ENCODE results near the gene PLD5.
"Not testable (repeated sequence)": the region's sequence is repeated elsewhere in the genome, so short reads cannot be mapped to it uniquely, and the experiment has no call there.

PLD5 gene

DNA sequence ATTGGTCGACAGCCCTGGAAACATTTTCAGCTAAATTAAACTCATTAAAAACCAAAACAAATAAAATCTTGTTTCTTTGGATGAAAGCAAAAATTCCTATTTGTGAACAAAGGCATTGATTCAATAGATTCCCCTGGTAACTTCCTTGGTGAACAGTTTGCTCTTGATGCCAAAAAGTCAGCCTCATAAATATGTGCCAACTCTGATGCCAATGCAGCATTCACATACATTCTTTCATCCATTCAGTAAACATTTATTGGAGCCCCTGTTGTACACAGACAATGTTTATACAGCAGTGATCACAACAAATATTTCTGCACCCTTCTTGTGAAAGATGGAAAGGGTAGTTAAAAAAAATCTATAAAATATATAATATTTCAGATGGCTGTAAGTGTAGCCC, 107.8 kb downstream of the PLD5 start:
- no peak for DNase-seq

DNA sequence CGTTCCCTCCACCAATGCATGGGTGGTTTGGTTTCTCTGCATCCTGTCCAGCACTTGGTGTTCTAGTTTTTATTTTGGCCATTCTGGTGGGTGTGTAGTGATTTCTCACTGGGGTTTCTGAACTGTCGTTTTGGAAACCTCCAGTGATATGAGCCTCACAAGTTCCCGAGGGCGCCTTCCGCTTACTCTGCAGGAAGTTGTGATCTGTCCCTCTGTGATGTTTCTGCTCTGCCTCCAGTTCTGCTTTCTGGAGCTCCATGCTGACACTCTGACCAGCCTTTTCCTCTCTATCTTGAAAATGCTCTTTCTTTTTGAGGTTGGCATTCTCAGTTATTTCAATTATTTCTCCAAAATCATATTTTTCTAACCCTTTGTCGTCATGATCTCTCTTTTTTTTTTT, 111.6 kb downstream of the PLD5 start:
- DNase-seq: no peak

DNA sequence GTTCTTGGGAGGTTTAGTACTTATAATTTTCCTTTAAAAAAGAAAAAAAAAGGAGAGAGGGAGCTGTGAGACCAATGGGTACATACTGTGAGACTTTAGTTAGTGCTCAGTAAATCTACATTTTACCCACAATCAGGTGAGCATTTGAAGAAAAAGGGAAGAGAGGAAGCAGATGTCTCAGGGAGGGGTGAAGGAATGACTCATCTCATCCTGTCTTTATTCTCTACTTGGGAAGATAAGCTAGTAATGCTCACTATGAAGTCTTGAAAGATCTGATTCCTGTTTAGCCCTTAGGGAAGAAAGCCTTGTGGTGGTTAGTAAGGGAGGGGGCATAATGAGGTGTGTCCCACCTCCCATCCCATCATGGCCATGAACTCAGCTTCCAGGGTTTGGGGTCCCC, 112.6 kb downstream of the PLD5 start:
- DNase-seq: no peak

DNA sequence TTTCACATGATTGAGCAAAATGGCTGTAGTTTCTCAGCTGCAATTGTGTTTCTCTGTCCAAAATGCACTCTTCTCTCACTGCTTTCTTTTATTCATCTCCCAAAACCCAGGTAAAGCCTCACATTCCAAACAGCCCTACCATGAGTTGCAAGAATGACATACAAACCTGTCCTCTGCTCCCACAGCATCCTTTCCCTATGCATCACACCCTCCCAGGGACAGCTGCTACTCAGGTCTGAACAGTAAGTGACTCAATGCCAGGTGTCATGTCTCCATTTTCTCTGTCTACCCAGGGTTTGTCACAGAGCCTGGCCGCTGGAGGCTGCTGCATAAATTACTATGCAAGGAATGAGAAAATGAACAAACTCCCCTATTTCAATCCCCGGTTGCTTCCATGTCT, 118.5 kb downstream of the PLD5 start:
- DNase-seq: no peak

DNA sequence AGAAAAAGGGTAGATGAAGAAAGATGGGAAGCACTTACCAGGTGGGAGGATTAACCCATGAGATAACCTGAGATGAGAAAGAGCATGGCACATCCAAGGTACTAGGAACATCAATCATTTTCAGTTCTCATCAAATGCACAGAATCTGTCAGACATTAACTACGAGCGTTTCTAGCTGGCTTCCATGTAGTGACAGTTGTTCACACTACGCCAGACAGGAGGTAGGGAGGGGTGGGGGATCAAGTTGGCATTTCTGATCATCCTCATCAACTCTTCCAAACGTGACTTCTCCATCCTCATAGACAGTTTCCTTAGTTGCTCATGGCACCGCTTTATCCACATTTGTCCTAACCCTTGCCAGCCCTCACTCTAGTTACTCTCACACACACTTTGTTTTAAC, 120.2 kb downstream of the PLD5 start:
- DNase-seq: no peak

DNA sequence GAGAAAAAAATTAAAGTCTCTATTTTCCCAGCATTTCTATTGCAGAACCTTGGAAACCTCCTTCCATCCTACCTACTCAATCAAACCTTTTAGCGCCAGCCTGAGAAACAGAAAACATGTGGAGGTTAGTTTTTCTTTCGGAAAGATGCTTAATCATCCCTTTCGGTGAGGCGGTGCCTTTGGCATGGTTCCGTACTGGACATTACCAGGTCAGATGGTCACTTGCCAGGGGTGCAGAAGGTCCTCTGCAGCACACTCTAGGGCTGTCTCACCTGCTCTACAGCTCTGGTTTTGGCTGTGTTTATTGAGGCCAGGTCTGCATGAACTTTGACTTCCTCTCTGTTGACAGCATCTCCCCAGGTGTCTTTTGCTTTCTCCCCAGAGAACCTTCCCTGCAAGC, 121.5 kb downstream of the PLD5 start:
- no peak for DNase-seq

DNA sequence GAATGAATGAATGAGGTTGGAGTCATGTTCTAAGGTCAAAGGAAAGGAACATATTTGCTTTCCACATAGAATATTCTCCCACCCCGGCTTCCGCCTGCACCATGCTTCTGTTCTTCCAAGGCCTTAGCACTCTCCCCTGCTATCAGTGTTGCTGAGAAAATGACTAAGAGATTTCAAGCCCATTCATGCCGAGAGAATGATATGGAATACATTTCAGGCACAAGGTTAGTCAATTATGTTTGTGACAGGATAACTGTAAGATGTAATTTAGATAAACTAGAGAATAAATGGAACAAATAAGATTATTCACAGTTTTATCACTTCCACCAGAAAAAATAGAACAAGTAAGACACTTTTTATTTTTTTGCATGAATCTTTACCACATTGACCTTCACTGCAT, 122.6 kb downstream of the PLD5 start:
- no peak for DNase-seq

DNA sequence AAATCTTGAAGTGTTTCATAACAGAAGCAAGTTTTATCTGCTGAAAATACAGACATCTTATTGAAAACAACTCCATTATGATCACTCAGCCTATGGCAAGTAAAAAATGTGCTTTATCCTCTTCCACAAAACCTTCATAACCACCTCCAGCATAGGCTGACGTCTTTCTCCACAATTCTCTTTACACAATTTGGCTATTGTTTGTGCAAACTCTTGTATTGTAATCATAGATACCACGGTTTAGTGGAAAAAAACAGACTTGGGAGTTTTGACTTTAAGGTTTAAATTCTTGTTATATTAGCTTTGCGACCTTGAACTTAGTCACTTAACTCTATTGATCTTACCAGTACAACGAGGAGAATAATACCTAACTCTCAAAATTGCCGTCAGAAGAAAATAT, 126.1 kb downstream of the PLD5 start:
- DNase-seq: no peak

DNA sequence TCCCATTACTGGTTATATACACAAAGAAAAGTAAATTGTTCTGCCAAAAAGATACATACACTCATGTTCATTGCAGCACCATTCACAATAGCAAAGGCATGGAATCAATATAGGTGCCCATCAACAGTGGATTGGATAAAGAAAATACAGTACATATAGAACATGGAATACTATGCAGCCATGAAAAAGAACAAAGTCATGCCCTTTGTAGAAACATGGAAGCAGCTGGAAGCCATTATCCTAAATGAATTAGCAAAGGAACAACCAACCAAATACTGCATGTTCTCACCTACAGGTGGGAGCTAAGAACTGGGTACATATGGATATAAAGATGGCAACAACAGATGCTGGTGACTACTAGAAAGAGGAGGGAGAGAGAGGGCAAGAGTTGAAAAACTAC, 132.6 kb downstream of the PLD5 start:
- no peak for DNase-seq

DNA sequence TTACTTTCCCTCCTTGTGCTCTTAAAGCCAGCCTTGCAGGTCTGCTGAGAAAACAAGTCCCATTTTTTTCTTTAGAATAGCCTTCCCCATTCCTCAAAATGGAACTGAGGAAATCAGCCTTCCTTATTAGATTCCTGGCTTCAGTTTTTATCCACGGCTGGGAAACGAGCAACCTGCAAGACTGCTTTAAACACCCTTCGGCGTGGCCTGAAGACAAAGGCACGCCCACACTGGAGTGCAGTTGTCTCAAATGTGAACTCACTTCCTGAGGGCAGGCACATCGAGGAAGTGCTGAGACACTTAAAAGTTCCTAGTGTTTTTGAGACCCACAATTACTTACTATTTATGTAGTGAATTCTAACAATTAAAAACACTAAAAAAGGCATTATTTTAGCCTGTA, 148.4 kb downstream of the PLD5 start:
- not testable (repeated sequence) for DNase-seq

DNA sequence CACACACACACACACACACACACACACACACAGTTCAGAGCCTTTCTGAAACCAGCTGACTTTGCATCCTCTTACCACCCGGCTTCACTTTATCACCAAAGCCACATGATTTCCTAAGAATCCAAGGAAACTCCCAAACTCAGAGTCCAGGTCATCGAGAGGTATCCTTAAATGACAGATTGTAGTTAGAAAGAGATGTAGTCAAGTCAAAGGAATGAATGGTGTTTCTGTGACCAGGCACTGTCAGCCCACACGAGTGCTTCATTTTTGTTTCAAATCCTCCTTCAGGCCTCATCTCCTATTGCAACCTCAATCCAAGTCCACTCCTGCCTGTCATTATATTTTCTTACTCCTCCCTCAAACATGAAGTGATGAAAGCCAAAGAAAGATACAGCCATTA, 174.1 kb downstream of the PLD5 start:
- not testable (repeated sequence) for DNase-seq

DNA sequence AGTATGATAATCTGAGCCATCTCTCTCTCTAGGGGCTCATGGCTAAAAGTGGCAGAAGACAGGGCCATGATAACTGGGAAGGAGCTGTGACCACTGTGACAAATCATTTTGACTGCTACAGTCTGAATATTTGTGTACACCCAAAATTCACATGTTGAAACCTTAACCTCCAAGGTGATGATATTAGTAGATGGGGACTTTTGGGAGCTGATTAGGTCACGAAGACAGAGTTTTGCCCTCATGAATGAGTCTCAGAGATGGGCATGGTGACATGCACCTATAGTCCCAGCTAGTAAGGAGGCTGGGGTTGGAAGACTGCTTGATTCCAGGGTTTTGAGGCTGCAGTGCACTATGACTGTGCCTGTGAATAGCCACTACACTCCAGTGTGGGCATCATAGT, 174.9 kb downstream of the PLD5 start:
- no peak for DNase-seq

DNA sequence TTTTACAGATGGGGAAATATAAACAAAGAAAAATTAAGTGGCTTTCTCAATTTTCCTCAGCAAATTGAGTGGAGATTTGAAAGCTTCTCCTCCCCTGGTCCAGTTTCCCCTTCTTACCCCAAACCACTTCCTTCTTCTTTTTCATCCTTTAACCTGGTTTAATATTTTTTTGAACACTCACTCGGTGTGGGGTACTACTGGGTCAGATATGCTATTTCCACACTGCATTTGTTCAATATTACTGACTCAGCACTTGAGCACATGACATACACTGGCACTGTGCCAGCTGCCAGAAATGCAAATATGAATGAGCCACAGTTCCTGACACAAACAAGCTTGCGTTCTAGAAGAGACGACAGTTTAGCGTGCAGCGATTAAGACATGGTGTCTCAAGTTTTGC, 193.6 kb downstream of the PLD5 start:
- DNase-seq: not testable (repeated sequence)

DNA sequence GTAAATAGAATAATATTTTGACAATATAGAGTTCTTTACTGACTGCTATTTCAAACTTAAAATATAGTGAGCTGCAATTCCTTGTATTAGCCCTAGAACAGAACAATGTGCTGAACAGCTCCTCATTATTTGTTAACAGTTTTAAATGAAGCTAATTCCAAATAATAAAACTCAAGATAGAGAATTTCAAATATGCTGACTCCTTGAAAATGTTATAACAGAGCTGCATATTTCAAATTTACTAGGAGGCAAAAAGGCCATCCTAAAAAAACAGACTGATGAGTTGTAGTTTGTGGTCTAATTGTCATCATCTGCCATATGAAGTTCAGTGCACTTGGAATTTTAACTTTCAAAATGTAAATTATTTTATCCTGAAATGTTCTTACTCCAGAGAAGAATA, 197.1 kb downstream of the PLD5 start:
- DNase-seq: not testable (repeated sequence)

DNA sequence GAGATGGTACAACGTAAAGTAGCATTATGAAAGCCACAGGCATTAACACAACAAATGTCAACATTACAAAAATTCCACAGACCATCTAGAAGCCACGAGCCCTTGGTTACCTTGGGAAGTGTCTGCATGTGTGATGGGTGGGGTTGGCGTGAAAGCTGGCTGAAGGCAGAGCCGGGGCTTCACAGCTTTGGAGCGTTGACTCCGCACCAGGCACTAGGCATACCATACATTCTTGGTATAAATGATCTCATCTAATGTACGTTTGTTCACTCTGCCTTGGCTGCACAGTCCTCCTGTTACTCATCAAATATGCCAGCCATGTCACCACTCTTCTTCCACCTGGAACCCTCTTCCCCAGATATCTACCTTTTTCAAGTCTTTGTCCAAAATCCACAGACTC, 202.5 kb downstream of the PLD5 start:
- not testable (repeated sequence) for DNase-seq

DNA sequence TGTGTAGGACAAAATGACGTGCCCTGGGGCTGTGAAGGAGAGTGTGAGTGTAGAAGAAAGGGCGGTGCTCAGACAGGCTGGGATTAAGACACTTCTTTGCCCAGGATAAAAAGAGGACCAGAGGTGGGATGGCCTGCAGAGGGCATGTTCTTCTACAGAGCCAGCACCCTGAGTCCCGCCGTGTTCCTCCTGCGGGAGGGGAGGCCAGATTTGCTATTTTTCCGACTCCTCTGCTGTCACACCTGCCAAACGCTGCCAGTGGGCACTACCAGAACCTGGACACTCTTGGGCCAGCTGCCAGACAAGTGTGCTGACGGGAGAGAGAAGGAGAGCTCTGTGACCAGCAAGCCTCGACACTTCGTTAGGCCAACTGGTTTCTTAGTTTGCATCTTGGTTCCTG, 206.4 kb downstream of the PLD5 start:
- DNase-seq: no peak

DNA sequence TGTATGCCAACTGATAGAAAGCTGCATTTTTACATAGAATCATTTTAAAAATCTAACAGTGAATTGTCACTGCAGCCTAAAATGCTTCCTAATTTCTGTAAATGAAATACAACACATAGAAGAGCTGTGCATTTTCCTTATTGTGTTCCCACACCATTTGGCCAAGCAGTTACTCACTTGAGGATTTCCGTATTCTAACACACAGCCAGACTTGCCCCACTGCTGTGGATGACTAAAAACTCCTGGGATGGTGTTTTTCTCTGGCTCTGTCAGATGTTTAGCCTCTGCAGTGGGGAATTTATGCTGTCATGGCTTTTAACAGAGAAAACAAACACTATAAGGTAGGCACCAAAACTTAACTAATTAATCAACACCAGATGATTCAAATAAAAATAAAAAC, 209.6 kb downstream of the PLD5 start:
- DNase-seq: not testable (repeated sequence)

DNA sequence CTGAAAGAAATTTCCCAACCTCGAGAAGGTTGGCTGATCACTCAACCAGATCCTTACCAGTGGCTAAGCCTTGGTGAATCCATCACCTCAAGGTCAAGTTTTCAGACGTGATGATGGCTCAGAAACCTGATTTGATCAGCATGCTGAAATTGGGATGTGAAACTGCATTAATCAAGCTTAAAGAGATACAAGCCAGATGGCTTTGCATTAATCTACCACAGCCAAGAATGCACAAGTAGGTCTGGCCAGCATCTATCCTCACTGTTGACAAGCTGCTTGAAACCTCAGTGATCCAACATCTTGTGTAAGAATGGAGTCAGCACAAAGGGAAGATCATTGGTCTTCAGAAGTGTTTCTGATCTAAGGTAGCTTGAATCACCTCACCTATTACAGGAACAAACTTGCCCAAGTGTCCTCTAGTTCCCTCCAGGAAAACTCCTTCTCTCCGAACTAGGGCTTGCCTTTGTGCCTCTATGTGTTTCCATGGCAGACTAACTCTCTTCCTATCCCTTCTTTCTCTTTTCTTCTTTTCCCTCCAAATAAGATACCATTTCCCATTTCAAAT, 210.3 kb downstream of the PLD5 start:
- DNase-seq: not testable (repeated sequence)

DNA sequence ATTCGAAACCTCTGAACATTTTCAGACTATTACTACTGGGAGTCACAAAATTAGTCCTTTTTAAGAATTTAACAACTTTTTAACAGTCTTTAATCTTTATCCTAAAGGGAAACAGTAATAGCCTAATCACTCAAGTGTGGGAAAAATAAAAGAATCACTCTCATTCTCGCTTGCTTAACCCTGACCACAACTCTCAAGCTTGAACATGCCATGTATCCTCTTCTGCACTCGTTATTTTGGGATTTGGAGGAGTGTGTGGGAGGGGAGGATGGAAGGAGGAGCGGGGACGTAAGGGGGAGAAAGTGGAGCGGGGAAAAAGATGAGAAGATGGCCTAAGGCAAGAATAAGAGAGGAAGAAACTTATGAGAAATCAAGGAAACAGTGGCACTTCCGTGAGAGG, 215.8 kb downstream of the PLD5 start:
- not testable (repeated sequence) for DNase-seq

DNA sequence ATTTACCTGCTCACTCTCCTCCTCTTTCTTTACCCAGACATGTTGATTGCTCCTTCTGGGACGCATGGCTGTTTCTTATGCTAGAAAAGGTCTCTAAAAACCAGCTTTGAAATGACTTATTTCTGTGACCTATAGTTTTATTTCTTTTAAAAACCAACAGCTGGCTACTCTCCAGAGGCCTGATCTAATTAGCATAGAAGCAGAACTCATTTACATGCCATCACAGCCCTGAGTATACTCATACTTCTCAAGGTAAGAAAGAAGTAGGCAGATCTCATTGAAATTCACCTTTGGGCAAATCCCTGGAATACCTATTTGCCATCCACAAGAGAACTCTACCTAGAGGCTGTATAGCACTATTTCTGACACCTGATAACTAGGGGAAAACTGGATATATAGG, 230.7 kb downstream of the PLD5 start:
- DNase-seq: not testable (repeated sequence)

DNA sequence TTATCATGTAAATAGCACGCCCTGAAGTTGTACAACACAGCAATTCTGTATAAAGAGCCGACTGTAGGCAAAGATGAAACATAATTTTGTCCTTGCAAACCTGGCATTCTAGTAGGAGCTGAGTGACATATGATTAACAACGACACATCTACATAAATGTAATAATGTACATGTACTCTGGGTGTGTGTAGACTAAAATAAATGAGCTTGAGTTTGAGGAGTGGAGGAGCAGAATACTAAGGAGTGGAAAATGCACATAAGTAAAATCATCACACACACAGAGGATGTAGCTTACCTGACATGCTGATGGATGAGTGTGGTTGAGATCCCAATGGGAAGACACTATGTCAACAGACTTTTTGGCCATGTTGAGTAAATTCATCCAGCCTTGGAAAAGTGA, 236.4 kb downstream of the PLD5 start:
- not testable (repeated sequence) for DNase-seq

DNA sequence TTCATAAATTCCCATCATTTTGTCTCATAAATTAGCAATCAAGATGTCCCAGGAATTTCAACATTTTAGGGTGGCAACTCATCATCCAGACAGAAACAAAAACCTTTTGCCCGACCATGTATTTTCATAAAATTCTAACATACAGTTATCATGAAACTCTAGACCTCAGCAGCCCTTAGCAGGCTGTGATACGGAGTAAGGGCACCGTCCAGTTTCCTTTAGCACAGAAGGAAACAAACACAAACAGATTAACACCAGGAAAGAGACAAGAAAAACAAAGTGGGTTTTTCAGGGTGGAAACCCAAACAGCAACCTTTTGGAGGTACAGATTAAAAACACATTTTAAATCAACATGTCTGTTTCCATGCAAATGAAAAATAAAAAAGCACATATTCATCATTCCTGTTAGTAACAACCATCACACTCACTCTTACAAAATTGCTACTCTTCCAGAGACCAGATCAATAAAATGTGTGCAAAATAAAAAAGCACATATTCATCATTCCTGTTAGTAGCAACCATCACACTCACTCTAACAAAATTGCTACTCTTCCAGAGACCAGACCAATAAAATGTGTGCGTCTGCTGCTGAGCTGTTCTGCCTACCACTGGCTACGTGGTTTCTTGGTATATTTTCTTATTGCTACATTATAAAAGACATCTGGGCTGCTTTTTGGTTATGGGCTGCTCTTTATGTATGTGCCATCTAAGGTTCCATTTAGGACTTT, 241.6 kb downstream of the PLD5 start:
- not testable (repeated sequence) for DNase-seq

DNA sequence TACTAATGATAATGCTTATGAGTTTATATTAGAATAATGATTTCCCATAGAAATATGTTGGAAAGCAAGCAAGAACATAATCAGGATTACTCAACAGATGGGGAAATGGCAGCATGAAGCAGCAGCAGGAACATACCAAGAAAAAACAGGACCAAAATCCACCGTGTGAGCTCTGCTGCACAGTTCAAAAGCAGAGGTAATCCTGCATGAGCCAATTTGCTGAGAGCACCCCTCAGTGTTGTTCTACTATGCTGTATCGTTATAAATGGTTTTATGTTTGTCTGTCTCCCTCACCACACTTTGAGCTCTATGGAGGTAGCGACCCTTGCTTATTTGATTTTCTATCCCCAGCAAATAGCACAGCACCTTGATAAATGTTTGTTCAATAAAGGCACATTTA, 246.1 kb downstream of the PLD5 start:
- DNase-seq: not testable (repeated sequence)

DNA sequence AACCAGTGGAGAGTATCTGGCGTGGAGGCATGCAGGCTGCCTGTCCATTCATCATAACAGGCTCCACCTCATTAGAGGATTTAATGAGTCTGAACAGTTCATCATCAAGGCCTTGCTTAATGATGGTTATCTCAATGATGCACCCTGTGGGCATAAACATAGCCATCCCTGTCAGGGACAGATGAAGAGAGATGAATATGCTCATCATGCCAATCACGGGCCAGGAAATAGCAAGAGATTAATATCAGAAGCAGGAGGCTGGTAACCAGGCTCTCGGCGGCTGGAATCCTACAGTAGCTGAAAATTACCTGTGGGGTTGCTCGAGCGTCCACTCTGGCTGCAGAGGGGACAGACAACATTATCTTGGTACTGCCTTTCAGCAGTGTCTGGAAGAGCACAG, 247.7 kb downstream of the PLD5 start:
- DNase-seq: not testable (repeated sequence)

DNA sequence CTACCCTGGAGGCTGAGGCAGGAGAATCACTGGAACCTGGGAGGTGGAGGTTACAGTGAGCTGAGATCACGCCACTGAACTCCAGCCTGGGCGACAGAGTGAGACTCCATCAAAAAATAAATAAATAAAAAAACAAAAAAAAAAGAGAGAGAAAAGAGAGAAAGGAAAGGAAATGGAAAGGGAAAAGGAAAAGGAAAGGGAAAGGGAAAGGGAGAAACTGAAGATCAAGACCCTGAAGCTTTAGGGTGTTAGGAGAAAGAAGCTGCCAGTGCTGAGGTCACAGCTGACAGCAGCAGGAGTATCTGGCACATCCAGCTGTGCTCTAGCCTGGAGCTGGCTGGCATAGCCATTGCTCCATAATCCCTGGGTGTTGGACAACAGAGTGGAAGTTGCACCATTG, 257.5 kb downstream of the PLD5 start:
- not testable (repeated sequence) for DNase-seq

All from GOT3 (cell line).